Body of pancreas (tissue), 4 donors: ENCODE results near the gene CD151.

ENCODE experiments used
- CTCF ChIP-seq, 7 experiments: fragments of 450-650 bp in 4 of 7; fragments of 200-600 bp in 3 of 7; sonication (generic) in 3 of 7; IDR thresholded peaks; one replicate each; pipeline ENCODE4 v1.5.1; 2016 to 2019; ENCODE audit warnings: antibody characterized with exemption in 7 of 7
- POLR2A ChIP-seq, 3 donors: fragments of 450-650 bp; IDR thresholded peaks; one replicate each; pipeline ENCODE4 v1.6.1; 2016; ENCODE audit warnings: antibody characterized with exemption in 3 of 3, mild to moderate bottlenecking in 2 of 3

- TF ChIP-seq CTCF (IDR thresholded peaks at IDR 0.05) (no peak), POLR2A (IDR thresholded peaks at IDR 0.05) (no peak)
Measured at GRCh38 chr11:833849-834311, 1.1 kb downstream of the CD151 start.
